NCI-H2029 (cell line): ENCODE results near the gene TMEM145.
"Not testable (repeated sequence)": the region's sequence is repeated elsewhere in the genome, so short reads cannot be mapped to it uniquely, and the experiment has no call there.

ENCODE experiments used
- DNase-seq: peaks from one replicate; lab custom pipeline; 2025; lab: John Stamatoyannopoulos, UW

Gene TMEM145

DNA sequence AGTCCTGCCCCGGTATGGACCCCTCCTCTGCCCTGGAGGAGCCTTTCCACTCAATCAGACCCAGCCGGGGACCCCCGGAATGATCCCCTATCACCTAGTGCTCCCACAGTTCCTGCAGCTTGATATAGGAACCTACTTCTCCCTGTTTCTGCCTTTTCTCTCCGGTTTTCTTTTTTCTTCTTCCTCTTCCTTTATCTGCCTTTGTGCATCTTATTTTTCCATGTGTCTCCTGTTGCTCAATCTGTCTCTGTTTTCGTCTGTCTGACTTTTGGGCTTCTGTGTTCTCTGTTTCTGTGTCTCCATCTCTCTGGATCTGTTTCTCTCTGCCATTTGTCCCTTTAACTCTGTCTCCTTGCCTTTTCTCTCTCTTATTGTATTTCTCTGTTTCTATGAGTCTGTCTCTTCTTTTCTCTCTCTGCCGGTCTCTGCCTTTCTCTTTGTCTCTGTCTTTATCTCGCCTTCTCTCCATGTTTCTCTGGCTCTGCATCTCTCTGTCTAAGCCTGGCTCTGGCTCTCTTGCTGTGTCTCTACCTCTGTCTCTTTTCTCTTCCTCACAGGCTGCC, 22.3 kb downstream of the TMEM145 start:
- DNase-seq, result no peak

DNA sequence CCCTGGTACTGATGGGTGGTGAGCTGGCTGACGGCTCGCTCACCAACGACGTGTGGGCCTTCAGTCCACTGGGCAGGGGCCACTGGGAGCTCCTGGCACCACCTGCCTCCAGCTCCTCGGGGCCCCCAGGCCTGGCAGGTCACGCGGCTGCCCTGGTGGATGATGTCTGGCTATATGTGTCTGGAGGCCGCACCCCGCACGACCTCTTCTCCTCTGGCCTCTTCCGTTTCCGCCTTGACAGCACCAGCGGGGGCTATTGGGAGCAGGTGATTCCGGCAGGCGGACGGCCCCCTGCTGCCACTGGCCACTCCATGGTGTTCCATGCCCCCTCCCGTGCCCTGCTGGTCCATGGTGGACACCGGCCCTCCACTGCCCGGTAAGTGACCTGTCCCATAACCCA, 22.9 kb downstream of the TMEM145 start:
- no peak for DNase-seq

DNA sequence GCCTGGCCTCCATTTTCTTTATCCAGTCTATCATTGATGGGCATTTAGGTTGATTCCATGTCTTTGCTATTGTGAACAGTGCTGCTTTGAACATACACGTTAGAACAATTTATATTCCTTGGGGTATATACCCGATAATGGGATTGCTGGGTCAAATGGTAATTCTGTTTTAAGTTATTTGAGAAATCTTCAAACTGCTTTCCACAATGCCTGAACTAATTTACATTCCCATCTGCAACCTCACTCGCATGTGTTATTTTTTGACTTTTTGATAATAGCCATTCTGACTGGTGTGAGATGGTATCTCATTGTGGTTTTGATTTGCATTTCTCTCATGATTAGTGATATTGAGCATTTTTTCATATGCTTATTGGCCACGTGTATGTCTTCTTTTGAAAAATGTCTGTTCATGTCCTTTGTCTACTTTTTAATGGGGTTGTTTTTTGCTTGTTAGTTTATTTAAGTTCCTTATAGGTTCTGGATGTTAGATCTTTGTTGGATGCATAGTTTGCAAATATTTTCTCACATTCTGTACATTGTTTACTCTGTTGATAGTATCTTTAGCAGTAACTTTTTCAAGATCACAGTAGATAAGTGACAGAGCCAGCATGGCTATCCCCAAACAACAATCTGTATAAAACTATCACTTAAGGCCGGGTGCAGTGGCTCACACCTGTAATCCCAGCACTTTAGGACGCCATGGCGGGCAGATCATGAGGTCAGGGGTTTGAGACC, 26.2 kb downstream of the TMEM145 start:
- not testable (repeated sequence) for DNase-seq

DNA sequence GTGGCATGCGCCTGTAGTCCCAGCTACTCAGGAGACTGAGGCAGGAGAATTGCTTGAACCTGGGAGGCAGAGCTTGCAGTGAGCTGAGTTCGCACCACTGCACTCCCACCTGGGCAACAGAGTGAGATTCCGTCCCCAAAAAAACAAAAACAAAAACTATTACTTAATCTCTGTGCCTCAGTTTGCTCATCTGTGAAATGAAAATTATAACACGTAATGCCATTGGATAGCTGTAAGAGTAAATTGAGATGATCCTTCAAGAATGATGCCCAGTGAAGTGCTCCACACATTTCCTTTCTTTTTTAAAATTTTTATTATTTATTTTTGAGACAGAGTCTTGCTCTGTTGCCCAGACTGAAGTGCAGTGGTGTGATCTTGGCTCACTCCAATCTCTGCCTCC, 26.8 kb downstream of the TMEM145 start:
- not testable (repeated sequence) for DNase-seq

DNA sequence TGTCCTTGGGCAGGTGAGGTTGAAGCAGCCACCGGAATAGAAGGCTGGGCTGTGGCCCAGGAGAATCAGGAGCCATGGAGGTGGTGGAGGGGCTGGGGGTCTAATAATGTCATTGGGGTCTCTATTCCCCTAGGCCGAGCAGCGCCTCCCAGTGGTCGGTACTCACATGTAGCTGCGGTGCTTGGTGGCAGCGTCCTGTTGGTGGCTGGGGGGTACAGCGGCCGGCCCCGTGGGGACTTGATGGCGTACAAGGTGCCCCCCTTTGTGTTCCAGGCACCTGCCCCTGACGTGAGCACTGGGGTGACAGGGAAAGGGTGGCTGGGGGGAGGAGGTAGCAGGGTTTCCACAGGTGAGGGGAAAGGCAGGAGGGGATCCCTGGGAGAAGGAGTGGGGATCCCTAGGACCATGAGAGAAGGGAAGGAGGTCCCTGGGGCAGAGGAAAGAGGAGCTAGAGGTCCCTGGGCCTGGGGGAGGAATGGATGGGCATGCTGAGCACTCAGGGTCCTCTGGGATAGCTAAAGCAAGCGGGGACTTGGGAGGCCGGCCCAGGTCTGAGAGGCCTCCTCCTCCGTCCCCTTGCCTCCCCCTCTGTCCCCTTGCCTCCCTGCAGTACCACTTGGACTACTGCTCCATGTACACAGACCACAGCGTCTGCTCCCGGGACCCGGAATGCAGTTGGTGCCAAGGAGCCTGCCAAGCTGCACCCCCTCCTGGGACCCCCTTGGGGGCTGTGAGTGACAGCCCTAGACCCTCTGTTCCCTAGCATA, 30.4 kb downstream of the TMEM145 start:
- no peak for DNase-seq

DNA sequence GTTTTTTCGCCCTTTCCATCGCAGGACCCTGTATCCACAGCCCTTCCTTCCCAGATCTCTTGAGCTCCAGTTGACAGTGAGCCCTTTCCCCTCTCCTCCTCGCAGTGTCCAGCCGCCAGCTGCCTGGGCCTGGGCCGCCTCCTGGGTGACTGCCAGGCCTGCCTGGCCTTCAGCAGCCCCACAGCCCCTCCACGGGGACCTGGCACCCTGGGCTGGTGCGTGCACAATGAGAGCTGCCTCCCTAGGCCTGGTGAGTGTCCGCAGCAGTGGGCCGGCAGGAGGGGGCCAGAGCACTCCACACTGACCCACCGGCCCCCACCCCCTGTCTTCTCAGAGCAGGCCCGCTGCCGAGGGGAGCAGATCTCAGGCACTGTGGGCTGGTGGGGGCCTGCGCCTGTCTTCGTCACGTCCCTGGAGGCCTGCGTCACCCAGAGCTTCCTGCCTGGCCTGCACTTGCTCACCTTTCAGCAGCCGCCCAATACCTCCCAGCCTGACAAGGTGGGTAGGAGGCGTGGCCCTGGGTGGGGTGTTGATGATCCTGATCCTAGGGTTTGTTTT, 31.3 kb downstream of the TMEM145 start:
- DNase-seq, result no peak

DNA sequence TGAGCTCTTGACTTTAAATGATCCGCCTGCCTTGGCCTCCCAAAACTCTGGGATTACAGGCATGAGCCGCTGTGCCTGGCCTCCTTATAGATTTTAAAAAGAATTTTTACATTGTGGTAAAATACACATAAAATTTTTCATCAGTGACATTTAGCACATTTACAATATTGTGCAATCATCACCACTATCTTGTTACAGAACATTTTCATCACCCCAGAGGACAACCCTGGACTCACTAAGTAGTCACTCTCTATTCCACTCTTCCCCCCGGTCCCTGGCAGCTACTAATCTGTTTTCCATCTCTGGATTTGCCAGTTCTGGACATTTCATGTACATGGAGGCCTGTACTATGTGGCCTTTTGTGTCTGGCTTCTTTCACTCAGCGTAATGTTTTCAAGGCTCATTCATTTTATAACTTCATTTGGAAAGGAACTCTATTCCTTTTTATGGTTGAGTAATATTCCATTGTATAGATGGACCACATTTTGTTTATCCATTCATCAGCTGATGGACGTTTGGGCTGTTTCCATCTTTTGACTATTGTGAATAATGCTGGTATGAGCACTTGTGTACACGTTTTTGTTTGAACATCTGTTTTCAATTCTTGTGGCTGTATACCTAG, 32.2 kb downstream of the TMEM145 start:
- no peak for DNase-seq

DNA sequence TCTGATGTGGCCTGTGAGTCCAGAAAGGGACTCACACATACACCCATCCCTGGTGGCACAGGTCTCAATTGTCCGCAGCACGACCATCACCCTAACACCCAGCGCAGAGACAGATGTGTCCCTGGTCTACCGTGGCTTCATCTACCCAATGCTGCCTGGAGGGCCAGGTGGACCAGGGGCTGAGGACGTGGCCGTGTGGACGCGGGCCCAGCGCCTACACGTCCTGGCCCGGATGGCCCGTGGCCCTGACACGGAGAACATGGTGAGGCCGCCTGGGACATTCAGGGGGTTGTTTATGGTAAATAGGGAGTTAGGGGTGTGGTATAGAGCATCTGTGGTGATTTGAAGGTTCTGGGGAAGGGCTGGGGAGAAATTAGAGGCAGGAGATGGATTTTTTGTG, 35.1 kb downstream of the TMEM145 start:
- DNase-seq, result no peak

DNA sequence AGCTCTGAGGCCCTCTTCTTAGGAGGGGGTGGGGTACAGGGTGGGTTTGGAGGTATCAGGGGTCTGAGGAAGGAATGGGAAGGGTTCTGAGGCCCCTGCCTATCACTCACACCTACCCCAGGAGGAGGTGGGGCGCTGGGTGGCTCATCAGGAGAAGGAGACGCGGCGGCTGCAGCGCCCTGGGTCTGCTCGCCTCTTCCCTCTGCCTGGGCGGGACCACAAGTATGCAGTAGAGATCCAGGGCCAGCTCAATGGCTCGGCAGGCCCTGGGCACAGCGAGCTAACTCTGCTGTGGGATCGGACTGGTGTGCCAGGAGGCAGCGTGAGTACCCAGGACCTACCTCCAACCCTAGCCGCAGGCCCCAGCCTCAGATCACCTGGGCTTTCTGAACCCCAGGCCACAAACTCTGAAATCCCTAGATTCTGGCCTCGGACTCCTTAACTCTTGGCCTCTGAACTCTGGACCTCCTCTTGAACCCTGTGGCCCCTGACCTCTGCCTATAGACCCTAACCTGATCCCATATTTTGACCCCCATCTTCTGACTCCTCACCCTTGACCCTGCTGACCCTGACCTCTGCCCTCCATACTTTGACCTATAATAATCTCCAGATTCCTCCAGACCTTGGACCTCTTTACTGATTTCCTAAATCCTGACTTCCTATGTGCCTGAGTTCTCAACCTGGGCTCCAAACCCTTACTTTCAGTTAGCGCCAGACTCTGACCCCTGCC, 36.4 kb downstream of the TMEM145 start:
- no peak for DNase-seq

DNA sequence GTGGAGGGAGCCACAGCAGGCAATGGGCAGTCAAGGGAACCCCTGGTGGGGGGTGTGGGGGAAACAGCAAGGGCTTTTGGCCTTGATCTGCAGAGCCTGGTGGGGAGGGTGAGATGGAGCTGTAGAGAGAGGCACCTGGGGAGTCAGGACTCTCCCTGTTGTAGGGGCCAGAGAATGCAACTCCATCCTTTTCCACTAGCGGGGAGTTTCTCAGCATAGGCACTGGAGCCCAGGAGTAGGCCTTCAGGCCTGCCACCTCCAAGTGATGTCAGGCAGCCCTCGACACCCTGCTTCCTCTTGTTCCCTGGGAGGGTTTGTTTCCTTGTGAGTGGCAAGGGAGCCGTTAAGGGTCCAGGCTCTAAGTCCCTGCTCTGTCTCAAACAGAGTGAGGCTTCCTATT, 37.3 kb downstream of the TMEM145 start:
- DNase-seq, result no peak

DNA sequence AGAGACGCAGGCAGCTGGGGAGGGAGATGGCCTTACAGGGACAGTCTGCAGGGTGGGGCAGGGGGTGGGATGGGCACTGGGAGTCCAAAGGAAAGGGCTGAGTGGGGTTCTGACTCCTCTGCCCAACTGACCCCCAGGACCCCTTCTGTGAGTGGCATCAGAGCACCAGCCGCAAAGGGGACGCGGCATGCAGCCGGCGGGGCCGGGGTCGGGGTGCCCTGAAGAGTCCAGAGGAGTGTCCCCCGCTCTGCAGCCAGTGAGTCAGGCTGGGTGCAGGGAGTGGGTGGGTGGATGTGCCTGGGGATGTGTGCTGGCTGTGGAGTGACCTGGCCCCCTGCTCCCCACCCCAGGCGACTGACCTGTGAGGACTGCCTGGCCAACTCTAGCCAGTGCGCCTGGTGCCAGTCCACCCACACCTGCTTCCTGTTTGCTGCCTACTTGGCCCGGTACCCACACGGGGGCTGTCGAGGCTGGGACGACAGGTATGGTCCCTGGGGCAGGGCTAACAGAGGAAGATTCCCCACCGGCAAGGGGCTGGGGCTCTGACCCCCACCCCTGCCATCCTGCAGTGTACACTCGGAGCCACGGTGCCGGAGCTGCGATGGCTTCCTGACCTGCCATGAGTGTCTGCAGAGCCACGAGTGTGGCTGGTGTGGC, 38.1 kb downstream of the TMEM145 start:
- peak; percentile 6 for DNase-seq

DNA sequence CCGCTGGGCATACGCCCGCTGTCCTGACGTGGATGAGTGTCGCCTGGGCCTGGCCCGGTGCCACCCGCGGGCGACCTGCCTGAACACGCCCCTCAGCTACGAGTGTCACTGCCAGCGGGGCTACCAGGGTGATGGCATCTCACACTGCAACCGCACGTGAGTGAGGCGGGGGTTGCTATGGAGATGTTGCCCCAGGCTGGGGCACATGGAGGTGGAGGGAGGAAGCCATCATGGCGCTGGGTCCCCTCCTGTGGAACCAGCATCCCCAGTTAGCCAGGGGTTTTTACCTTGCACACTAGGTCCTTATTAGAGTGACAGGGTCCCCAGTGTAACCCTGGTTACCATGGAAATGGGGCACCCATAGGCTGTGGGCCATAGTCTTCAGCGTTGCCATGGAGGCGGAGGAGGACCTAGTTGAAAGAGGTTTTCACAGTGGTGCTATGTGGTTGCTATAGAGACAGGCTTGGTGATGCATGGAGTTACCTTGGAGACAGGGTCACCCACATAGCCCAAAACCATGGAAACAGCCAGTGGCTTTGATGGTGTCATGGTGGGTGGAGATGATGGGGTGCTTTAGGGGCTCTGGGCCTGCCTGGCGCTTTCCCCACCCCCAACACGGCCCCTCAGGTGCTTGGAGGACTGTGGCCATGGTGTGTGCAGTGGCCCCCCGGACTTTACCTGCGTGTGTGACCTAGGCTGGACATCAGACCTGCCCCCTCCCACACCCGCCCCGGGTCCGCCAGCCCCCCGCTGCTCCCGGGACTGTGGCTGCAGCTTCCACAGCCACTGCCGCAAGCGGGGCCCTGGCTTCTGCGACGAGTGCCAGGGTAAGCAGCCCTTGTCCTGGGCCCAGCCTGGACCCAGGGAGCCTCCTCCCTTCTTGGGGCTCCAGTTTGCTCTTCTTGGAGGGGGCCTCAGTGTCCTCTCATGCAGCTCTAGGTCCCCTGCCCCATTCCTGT, 39.5 kb downstream of the TMEM145 start:
- peak; percentile 72 for DNase-seq

DNA sequence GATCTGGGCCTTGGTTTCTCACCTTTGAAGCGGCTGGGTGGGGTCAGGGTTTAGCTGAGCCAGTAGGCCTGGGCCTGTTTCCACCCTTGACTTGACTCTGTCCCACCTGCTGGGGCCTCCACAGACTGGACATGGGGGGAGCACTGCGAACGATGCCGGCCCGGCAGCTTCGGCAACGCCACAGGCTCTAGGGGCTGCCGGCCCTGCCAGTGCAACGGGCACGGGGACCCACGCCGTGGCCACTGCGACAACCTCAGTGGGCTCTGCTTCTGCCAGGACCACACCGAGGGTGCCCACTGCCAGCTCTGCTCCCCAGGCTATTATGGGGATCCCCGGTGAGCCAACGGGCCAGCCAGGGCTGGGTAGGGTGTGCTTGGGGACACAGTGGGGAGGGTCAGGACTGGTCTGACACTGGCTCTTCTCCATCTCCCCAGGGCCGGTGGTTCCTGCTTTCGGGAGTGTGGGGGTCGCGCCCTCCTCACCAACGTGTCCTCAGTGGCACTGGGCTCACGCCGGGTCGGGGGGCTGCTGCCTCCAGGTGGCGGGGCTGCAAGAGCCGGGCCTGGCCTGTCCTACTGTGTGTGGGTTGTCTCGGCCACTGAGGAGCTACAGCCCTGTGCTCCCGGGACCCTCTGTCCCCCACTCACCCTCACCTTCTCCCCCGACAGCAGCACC, 40.4 kb downstream of the TMEM145 start:
- DNase-seq, result no peak

DNA sequence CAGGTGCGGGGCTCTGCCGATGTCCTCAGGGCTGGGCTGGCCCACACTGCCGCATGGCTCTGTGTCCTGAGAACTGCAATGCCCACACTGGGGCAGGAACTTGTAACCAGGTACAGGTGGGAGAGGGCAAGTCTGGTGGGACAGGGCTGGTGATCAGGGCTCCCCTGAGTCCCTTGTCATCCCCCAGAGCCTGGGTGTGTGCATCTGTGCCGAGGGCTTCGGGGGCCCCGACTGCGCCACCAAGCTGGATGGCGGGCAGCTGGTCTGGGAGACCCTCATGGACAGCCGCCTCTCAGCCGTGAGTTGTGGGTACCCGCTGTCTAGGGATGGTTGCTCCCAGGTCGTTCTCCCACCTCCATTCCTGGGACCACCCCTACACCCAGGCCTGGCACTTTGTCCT, 42.8 kb downstream of the TMEM145 start:
- no peak for DNase-seq

DNA sequence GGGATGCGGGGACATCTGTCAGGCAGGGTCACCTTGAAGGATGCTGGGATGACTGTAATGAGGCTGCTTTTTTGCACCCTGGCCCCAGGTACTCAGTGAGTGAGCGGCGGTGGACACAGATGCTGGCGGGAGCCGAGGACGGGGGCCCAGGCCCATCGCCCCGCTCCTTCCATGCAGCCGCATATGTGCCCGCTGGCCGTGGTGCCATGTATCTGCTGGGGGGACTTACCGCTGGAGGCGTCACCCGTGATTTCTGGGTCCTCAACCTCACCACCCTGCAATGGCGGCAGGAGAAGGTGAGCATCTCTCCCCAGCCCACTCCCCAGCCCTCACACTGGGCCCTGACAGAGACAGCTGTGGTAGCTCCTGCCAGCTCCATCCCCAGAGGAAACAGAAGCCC, 43.6 kb downstream of the TMEM145 start:
- DNase-seq, result no peak

DNA sequence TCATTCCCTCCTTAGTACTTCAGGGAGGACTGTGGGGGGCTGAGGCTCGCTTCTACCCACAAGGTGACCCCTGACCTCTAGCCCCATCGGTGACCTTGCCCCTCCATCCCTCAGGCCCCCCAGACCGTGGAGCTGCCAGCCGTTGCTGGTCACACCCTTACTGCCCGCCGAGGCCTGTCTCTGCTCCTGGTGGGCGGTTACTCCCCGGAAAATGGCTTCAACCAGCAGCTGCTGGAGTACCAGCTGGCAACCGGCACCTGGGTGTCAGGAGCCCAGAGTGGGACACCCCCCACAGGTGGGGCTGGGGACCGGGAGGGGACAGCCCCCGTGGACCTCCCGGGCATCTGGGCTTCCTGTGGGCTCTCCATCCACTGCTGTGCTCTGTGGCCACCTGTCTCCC, 44.2 kb downstream of the TMEM145 start:
- DNase-seq, result no peak

DNA sequence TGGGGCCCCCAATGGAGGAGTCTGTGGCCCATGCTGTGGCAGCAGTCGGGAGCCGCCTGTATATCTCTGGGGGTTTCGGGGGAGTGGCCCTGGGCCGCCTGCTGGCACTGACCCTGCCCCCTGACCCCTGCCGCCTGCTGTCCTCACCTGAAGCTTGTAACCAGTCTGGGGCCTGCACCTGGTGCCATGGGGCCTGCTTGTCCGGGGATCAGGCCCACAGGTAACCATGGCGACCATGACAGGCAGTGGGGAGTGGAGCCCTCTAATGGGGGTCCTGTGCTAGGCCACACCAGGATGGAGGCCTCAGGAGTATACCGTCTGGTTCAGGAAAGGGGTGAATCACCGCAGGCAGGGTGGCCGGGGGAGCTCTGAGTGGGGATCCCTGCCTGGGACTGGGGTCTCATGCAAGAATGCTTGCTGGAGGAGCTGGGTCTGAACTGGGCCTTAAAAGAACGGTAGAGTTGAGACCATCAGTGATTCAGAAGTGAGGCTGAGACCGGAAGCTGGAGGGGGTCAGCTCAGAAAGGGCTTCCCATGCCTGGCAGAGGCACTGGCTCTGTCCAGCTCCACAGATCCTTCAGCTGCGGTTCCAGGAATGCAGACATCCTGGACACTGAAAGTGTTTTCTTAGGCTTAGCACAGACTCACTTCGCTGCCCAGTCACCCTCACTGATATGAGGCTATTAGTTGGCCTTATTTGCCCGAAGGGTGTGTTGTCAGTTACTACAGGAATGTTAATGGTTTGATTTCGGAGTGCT, 47.9 kb downstream of the TMEM145 start:
- DNase-seq, result no peak

DNA sequence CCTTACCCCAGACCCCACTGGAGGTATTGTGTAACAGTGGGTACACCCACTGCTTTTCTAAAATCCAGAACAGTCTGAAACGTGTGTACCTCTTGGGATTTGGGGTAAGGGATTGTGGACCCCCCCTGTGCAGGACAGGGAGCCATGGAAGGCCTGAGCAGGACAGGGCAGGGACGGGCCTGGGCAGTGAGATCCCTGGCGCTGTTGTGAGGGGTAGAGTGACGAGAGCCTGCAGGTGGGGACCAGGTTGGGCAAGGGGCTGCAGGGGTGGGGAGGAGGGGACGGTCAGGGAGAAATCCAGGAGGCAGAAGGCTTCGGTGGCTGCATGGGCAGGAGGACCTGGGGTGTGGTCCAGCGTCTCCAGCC, 48.4 kb downstream of the TMEM145 start:
- no peak for DNase-seq

DNA sequence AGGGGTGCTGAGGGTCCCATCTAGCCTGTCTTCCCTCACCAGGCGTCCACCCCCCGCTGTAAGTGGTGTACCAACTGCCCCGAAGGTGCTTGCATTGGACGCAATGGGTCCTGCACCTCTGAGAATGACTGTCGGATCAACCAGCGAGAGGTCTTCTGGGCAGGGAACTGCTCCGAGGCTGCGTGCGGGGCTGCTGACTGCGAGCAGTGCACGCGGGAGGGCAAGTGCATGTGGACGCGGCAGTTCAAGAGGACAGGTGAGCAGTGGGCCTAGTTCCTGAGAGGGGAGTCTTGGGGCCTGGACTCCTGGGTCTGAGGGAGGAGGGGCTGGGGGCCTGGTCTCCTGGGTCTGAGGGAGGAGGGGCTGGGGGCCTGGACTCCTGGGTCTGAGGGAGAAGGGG, 49.2 kb downstream of the TMEM145 start:
- DNase-seq, result no peak
